ENCODE results near the gene FUOM. TPM values are rescaled to one million over a fixed set of nuclear protein-coding genes. Genes with fewer than 3 reads are reported as not detected.

Gene FUOM
- total and polyA plus RNA-seq, 2 of the 8 experiments (the other 6 are each of a cell fraction or from before 2014, with no cell fraction given) = 22.0 to 30.4 TPM

GRCh38 chr10:133394064-133394663 lies 36.3 kb upstream of the FUOM start, which contains the start of gene MTG1 (continued):
- TF ChIP-seq ATF3 (IDR thresholded peaks at IDR 0.05; ENCODE audit: insufficient read depth, low read depth, low read length) (peak; percentile 32; the same call in 1 of the 2 replicates), TCF12 (IDR thresholded peaks at IDR 0.05; ENCODE audit: low read depth, low read length) (0 out of 2 replicates have a peak, but pooled peaks have one; percentile 37), CHD1 (IDR thresholded peaks at IDR 0.05; ENCODE audit: low read depth, low read length) (no peak), RFX5 (IDR thresholded peaks at IDR 0.05; ENCODE audit: borderline replicate concordance, low read depth, low read length) (no peak), HDAC2 (IDR thresholded peaks at IDR 0.05; ENCODE audit: borderline replicate concordance in 1 of 2, low read depth in 2 of 2, low read length in 2 of 2) (peak; percentile 10 to 57; a peak in 1 of 4 replicates), RBBP5 (IDR thresholded peaks at IDR 0.05; ENCODE audit: borderline replicate concordance, low read depth, low read length) (peak; percentile 85), E2F6 (IDR thresholded peaks at IDR 0.05) (peak; percentile 73), MAX (IDR thresholded peaks at IDR 0.05) (peak; percentile 85; the same call in 1 of the 2 replicates), TBP (IDR thresholded peaks at IDR 0.05; ENCODE audit: low read depth, low read length) (peak; percentile 79; the same call in 1 of the 2 replicates), PHF8 (conservative IDR thresholded peaks at IDR 0.05; ENCODE audit: low read depth, low read length) (peak; percentile 99), GABPA (IDR thresholded peaks at IDR 0.05; ENCODE audit: borderline replicate concordance, insufficient read depth, low read length) (peak; percentile 98), FOSL1 (IDR thresholded peaks at IDR 0.05; ENCODE audit: insufficient read depth, low read depth, low read length) (0 out of 2 replicates have a peak, but pooled peaks have one; percentile 24), YY1 (IDR thresholded peaks at IDR 0.05; ENCODE audit: low read depth, low read length) (peak; percentile 85; the same call in 1 of the 2 replicates), SP1 (IDR thresholded peaks at IDR 0.05; ENCODE audit: low read depth, low read length) (peak; percentile 37; the same call in 1 of the 2 replicates), KDM4A (IDR thresholded peaks at IDR 0.05; ENCODE audit: low read depth, low read length, severe bottlenecking) (peak; percentile 43), CTCF (IDR thresholded peaks at IDR 0.05; ENCODE audit: control extremely low read depth in 1 of 3, insufficient read depth in 1 of 3, low read depth in 1 of 3, low read length in 3 of 3) (peak in 1 of 3 experiments; percentile 3; a peak in 1 of 4 replicates), POLR2AphosphoS5 (IDR thresholded peaks at IDR 0.05; ENCODE audit: low read depth, low read length) (peak; percentile 91)
